ENCODE measurements around the gene TNFSF9.
"Not testable (repeated sequence)": the region's sequence is repeated elsewhere in the genome, so short reads cannot be mapped to it uniquely, and the experiment has no call there.

The TNFSF9 gene

DNA sequence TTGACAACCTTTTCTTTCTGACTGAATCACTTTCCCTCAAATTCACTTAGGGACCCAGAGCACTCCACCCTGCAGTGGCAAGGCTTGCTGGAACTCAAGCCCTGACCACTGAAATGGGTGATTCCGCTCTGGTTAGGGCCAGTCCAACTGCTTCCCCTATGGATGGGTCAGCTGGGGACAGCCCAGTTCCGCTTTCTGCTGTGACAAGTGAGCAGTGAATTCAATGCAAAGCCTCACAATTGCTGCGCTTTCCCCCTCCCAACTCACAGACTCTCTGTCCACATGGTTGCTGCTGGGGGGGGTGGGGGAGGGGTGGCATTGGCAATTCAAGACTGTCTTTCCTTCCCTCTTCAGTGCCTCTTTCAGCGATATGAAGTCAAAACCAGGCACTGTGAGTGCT, 41.4 kb downstream of the TNFSF9 start:
- DNase-seq (ENCODE audit: low read depth): no peak

GRCh38 chr19:6573350-6573749, 42.5 kb downstream of the TNFSF9 start:
- DNase-seq (ENCODE audit: low read depth): no peak

- DNase-seq (ENCODE audit: low read depth): no peak
Measured at GRCh38 chr19:6576869-6577475, 46.1 kb downstream of the TNFSF9 start.

DNA sequence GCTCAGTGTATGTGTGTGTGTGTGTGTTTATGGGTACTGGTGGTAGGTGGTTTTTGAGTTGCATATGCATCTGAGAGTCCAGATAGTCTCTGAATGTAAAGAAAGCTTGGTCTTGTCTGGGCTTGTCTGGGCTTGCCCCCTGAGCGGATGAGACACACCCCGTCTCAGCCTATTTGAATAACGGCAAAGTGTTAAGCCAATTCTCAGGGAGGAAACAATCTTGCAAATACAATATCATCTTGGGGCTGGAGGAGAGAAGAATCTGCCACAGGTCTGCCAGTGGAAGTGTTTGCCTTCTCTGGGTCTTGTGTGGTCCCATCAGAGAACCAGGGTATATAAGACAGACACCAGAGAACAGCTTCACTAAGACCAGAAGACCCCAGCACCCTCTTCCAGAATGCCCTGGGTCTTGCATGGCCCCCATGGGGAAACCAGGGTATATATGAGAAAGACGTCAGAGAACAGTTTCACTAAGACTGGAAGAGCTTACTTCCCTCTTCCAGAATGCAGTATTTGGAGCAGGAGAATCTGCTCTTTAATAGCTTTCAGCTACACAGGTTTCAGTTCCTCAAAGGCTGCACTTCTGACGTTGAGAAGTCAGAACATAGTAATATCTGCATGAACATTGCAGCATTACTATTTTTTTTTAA, 46.8 kb downstream of the TNFSF9 start:
- DNase-seq (ENCODE audit: low read depth): no peak

DNA sequence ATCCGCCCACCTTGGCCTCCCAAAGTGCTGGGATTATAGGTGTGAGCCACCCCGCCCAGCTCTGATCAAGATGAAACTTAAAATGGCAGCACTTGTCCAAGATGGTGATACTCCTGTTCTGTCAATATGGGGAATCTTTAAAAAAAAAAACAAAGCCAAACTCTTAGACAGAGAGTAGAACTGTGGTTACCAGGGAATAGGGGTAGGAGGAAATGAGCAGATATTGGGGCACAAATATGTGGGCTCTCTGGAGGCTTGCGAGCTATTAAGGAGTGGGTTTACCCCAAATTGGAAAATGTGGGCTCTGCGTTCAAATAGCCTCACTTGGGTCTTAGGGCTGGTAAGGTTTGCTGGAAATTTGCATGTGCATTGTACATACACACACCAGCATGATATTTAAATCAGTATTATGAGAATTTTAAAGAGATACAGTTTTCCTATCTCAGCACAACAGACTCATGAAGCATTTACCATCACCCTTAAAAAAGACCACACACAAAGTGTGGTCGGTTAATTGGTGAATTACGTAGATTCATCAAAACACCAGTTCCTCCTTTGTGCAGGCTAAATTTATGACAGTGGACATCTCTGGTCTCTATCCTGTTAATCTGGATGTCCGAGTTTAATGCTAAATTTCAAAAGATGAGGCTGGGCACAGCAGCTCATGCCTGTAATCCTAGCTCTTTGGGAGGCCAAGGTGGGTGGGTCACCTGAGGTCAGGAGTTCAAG, 48.8 kb downstream of the TNFSF9 start:
- no peak for DNase-seq (ENCODE audit: low read depth)

- DNase-seq (ENCODE audit: low read depth): peak; percentile 8
Measured at GRCh38 chr19:6580313-6580712, 49.5 kb downstream of the TNFSF9 start.

GRCh38 chr19:6582515-6583484, 52.0 kb downstream of the TNFSF9 start:
- DNase-seq (ENCODE audit: low read depth): not testable (repeated sequence)
